HG02870 (cell line): Measurements from ENCODE around the gene RTL1.

Experiments
- ATAC-seq: cut with Tn5 transposase; IDR thresholded peaks from one replicate; pipeline ENCODE4 v1.9.1; 2021; ENCODE audit warnings: mild to moderate bottlenecking, moderate library complexity; ENCODE audit not compliant: unreplicated experiment

The RTL1 gene

GRCh38 chr14:100867631-100868315 is 35.7 kb downstream of the RTL1 start:
- no peak for ATAC-seq

- ATAC-seq, result no peak
Measured at GRCh38 chr14:100866666-100867630, 36.6 kb downstream of the RTL1 start.

GRCh38 chr14:100865682-100866591 is 37.6 kb downstream of the RTL1 start:
- no peak for ATAC-seq

GRCh38 chr14:100864960-100865681 is 38.4 kb downstream of the RTL1 start:
- no peak for ATAC-seq

- ATAC-seq, result no peak
Measured at GRCh38 chr14:100864206-100864605, 39.3 kb downstream of the RTL1 start.

GRCh38 chr14:100862793-100863192 is 40.7 kb downstream of the RTL1 start:
- no peak for ATAC-seq

GRCh38 chr14:100862277-100862676 is 41.2 kb downstream of the RTL1 start:
- ATAC-seq, result no peak

GRCh38 chr14:100861937-100862247 is 41.6 kb downstream of the RTL1 start:
- ATAC-seq, result no peak

GRCh38 chr14:100861188-100861936 is 42.2 kb downstream of the RTL1 start:
- no peak for ATAC-seq

- ATAC-seq, result no peak
Measured at GRCh38 chr14:100860556-100861187, 42.9 kb downstream of the RTL1 start.

GRCh38 chr14:100859781-100860180 is 43.7 kb downstream of the RTL1 start:
- no peak for ATAC-seq

GRCh38 chr14:100858838-100859220 is 44.7 kb downstream of the RTL1 start:
- no peak for ATAC-seq

- no peak for ATAC-seq
Measured at GRCh38 chr14:100857923-100858837, 45.3 kb downstream of the RTL1 start.

- no peak for ATAC-seq
Measured at GRCh38 chr14:100857233-100857922, 46.1 kb downstream of the RTL1 start.

- no peak for ATAC-seq
Measured at GRCh38 chr14:100856056-100856950, 47.2 kb downstream of the RTL1 start.

GRCh38 chr14:100855256-100855930 is 48.1 kb downstream of the RTL1 start:
- ATAC-seq, result no peak
